AG04450 (cell line): Measurements from ENCODE around the gene SIX5. TPM values are rescaled to one million over a fixed set of nuclear protein-coding genes. Genes with fewer than 3 reads are reported as not detected.

ENCODE experiments used
- CTCF ChIA-PET: fragments of 300-600, 350-600 bp; formaldehyde crosslinking; extraction: SDS; loops from one replicate; lab custom pipeline; 2022; ENCODE audit warnings: antibody characterized with exemption, inconsistent platforms; lab: Charles Lee
- POLR2A ChIA-PET: fragments of 350-600 bp; formaldehyde crosslinking; extraction: SDS; loops from one replicate; lab custom pipeline; 2021; ENCODE audit warnings: antibody characterized with exemption, inconsistent platforms; lab: Yijun Ruan, JAX
- DNase-seq: peaks from one replicate; pipeline ENCODE4 v3.0.0-alpha.2; 2011; ENCODE audit warnings: low read depth, low spot score
- H3K27ac ChIP-seq: one replicate; pipeline ENCODE4 v1.5.1; 2012; ENCODE audit warnings: low read depth, low read length, control low read depth
- H3K27me3 ChIP-seq: one replicate; pipeline ENCODE4 v1.6.0; 2012; ENCODE audit warnings: low read length; ENCODE audit not compliant: control insufficient read depth, insufficient read depth
- H3K4me3 ChIP-seq: 2 replicates; pipeline ENCODE4 v1.5.1; 2011; ENCODE audit warnings: mild to moderate bottlenecking, low read depth, low read length, control low read depth
- H3K9me3 ChIP-seq: 2 replicates; pipeline ENCODE4 v1.5.1; 2012; ENCODE audit warnings: low read length; ENCODE audit not compliant: control insufficient read depth, insufficient read depth
- polyA plus RNA-seq: library from polyadenylated mRNA; depleted of rRNA; stranded (reverse); fragments of >200 nt; gene quantifications from 2 replicates; pipeline ENCODE4 v1.2.3, GENCODE V29; 2011
- TF ChIP-seq, protein P1 (sequence below): IDR thresholded peaks from 2 replicates; pipeline ENCODE4 v1.5.1; 2011; ENCODE audit warnings: low read depth, low read length, control low read depth, inconsistent platforms

The SIX5 gene
- polyA plus RNA-seq, 1 experiment: 4.4 TPM

DNA sequence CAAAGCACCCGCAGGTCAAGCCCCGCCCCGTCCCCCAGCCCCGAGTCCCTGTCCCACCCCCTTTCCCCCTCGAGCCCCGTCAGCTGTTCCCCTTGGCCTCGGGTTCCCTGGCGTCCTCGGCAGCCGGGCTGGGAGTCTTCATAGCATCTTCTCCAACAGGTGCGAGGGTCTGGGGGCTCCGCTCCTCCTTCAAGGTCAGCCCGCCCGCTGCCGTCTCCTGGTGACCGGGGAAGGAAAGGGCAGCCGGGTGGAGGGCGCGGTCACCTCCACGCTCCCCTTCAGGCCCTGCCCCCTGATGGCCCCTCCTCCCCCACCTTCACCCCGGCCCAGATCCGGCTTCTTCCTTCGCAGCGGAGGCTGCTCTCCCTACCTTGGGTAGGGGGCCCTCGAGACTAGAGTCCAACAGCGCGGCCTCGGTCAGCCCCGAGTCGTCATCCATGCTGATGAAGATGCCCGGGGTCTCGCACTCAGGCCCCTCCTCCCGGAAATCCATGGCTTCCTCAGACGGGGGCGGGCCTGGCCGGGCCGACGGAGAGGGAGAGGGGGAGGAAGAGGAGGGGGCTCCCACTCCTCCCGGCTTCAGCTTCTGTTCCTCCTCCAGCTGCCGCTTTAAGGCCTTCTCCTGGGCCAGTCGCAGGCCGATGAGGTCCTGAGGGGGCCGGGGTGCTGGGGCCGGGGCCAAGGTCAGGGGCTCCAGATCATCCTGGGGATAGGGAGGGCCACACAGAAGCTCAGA is 46.6 kb upstream of the SIX5 start:
- Histone ChIP-seq H3K27me3 (no peaks in the 10 kb centered on the region), H3K9me3 (no peaks in the 10 kb centered on the region; the same call in 1 of the 2 replicates), H3K4me3 (no peak overlapping the region), H3K27ac (no peak overlapping the region)
- TF ChIP-seq, protein P1, sequence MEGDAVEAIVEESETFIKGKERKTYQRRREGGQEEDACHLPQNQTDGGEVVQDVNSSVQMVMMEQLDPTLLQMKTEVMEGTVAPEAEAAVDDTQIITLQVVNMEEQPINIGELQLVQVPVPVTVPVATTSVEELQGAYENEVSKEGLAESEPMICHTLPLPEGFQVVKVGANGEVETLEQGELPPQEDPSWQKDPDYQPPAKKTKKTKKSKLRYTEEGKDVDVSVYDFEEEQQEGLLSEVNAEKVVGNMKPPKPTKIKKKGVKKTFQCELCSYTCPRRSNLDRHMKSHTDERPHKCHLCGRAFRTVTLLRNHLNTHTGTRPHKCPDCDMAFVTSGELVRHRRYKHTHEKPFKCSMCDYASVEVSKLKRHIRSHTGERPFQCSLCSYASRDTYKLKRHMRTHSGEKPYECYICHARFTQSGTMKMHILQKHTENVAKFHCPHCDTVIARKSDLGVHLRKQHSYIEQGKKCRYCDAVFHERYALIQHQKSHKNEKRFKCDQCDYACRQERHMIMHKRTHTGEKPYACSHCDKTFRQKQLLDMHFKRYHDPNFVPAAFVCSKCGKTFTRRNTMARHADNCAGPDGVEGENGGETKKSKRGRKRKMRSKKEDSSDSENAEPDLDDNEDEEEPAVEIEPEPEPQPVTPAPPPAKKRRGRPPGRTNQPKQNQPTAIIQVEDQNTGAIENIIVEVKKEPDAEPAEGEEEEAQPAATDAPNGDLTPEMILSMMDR: no peak
- ChIA-PET CTCF (interaction anchor here (0.8 to 2.5 kb wide), 6 partner anchors 11 to 202 kb away, joined by 3 to 42 read pairs (median 9); no protein-coding TSS in a partner anchor), POLR2A (interaction anchor here (0.6 to 0.7 kb wide), 2 partner anchors 45 to 46 kb away, joined by 3 to 5 read pairs; partner anchors contain the start of gene SIX5)
- no peak for DNase-seq

DNA sequence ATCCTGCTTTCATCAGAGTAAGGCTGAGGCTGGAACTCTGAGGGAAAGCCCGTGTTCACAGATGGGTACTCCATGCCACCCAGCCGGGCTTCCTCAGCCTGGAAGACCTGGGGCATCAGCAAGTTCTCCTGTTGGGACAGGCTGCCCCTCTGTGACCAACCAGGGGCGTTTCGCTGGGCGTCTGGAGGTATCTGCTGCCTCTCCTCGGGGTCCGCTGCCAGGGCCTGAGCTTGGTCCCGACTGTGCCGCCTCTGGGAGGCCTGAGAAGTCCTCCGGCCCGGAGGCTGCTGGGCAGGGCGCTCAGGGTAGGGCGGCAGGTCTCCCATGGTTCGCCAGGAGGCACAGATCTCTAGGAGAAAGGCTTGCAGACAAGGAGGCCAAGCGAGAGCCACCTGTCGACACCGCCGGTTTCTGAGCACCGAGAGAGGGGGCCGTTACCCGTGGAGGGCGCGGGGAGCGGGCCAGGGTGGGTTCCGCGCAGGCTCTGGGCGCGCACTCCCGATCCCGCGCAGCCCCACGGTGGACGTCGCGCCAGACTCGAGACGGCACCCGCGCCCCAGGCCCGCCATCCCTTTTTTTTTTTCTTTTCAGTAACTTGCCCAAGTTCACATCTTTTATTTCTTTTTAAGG is 45.9 kb upstream of the SIX5 start, which contains the start of gene RSPH6A:
Gene RSPH6A (minus strand): TSS at position 458 of the 630 bp plus-strand sequence. CDS start 132 bp downstream, at position 326.
- Histone ChIP-seq H3K27ac (no peak within 1 kb of the TSS), H3K27me3 (no peaks in the 10 kb centered on the region), H3K9me3 (no peaks in the 10 kb centered on the region; the same call in 1 of the 2 replicates), H3K4me3 (no peak within 1 kb of the TSS)
- DNase-seq: no peak
- ChIA-PET CTCF (interaction anchor here (1.5 kb wide), 1 partner anchor 16 kb away, joined by 3 read pairs; no protein-coding TSS in a partner anchor), POLR2A (interaction anchor here (0.6 kb wide), 1 partner anchor 46 kb away, joined by 5 read pairs; the partner anchor contains the start of gene SIX5)
- TF ChIP-seq, protein P1: no peak

DNA sequence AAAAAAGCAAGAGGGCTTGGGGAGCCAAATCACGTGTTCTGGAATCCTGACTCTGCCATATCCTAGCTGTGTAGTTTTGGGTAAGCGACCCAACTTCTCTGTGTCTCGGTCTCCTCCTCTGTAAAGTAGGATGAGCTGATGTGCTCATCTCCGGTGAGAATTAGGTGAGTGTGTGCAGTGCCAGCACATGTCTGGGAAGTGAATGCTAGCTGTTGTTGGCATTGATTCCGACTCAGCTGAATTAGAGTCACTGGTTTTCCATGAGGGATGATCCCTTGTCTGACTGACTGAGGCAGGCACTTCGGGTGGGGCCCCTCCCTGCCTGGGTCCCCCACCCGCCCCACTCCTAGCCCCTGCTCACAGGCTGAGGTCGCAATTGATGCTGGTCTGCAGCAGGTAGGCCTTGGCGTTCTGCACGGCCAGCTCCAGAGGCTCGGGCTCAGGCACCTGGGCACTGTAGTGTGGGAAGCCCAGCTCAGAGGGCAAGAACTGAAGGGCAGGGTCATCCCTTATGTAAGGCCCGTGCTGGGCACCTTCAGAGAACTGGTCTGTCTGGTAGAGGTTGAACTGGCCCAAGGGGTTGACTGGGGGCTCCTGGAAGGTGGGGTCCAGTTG is 45.2 kb upstream of the SIX5 start:
- no peak for DNase-seq
- Histone ChIP-seq H3K4me3 (no peak overlapping the region), H3K9me3 (no peaks in the 10 kb centered on the region; the same call in 1 of the 2 replicates), H3K27me3 (no peaks in the 10 kb centered on the region), H3K27ac (no peak overlapping the region)
- CTCF ChIA-PET: interaction anchor here (1.5 kb wide), 1 partner anchor 15 kb away, joined by 3 read pairs; no protein-coding TSS in a partner anchor
- POLR2A ChIA-PET: interaction anchor here (1.1 kb wide), 1 partner anchor 44 kb away, joined by 6 read pairs; no protein-coding TSS in a partner anchor
- TF ChIP-seq, protein P1: no peak

DNA sequence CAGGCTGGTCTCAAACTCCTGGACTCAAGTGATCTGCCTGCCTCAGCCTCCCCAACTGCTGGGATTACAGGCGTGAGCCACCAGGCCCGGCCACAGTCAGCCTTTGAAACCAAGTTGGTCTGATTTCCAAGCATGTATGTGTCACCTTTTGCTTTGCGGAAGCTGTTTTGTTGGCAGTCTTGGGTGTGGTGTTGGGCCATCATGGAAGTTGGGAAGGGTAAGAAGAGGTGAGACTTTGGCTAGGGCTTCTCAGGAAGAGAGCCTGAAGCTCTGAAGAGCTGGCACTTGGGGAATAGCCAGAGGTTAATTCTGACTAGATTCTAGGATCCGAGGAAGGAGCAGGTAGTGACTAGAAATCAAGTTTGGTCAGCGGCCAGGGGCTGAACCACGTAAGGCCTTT is 43.2 kb upstream of the SIX5 start:
- Histone ChIP-seq H3K27ac (no peak overlapping the region), H3K9me3 (no peaks in the 10 kb centered on the region; the same call in 1 of the 2 replicates), H3K4me3 (no peak overlapping the region), H3K27me3 (no peaks in the 10 kb centered on the region)
- POLR2A ChIA-PET: no interaction called here
- TF ChIP-seq, protein P1: no peak
- CTCF ChIA-PET: interaction anchor here (2.1 kb wide), 1 partner anchor 13 kb away, joined by 5 read pairs; no protein-coding TSS in a partner anchor
- no peak for DNase-seq
